ENCODE data around the gene TRAF5.

The TRAF5 gene

DNA sequence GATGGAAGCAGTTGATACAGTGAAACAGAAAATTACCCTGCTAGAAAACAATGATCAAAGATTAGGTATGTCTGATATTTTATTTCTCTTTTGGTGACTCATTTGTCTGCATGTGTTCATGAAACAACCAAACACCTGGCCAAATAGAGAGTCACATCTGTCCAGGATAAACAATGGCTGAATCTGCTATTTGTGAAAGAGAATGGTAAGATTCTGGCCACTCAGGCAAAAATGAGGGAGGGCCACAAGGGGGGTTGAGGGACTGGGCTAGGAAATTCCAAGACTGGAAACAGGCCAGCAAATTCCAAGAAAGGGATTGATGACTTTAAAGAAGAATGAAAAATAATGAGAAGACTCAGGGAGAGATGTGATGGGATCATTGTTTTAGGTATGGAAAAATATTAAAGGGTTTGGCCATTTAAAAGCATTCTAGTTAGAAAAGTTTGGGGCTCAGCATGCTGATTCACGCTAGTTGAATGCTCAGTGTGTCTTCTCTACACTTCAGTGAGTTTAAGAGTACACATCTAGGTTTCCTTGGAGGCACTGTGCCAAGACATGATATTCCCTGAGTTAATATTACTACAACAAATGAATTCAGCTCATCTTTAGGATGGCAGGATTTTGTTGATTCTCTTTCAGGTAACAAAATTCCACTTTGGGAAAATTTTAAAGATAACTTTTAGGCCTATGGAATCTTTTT is 44.9 kb downstream of the TRAF5 start:
- no peak overlapping the region for H3K27ac ChIP-seq
- TF ChIP-seq, protein P1, sequence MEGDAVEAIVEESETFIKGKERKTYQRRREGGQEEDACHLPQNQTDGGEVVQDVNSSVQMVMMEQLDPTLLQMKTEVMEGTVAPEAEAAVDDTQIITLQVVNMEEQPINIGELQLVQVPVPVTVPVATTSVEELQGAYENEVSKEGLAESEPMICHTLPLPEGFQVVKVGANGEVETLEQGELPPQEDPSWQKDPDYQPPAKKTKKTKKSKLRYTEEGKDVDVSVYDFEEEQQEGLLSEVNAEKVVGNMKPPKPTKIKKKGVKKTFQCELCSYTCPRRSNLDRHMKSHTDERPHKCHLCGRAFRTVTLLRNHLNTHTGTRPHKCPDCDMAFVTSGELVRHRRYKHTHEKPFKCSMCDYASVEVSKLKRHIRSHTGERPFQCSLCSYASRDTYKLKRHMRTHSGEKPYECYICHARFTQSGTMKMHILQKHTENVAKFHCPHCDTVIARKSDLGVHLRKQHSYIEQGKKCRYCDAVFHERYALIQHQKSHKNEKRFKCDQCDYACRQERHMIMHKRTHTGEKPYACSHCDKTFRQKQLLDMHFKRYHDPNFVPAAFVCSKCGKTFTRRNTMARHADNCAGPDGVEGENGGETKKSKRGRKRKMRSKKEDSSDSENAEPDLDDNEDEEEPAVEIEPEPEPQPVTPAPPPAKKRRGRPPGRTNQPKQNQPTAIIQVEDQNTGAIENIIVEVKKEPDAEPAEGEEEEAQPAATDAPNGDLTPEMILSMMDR (IDR thresholded peaks at IDR 0.05): no peak
- TF ChIP-seq ZFX (IDR thresholded peaks at IDR 0.05; ENCODE audit: borderline replicate concordance): no peak

- TF ChIP-seq ZFX (IDR thresholded peaks at IDR 0.05; ENCODE audit: borderline replicate concordance): no peak
- TF ChIP-seq, protein P1 (IDR thresholded peaks at IDR 0.05): no peak
- no peak overlapping the region for H3K27ac ChIP-seq
Observed at GRCh38 chr1:211372463-211372862, 45.8 kb downstream of the TRAF5 start.

- no peak overlapping the region for H3K27ac ChIP-seq
- no peak for TF ChIP-seq ZFX (IDR thresholded peaks at IDR 0.05; ENCODE audit: borderline replicate concordance)
- TF ChIP-seq, protein P1 (IDR thresholded peaks at IDR 0.05): no peak
Observed at GRCh38 chr1:211375146-211375818, 48.6 kb downstream of the TRAF5 start.

- TF ChIP-seq ZFX (IDR thresholded peaks at IDR 0.05; ENCODE audit: borderline replicate concordance): no peak
- TF ChIP-seq, protein P1 (IDR thresholded peaks at IDR 0.05): no peak
- H3K27ac ChIP-seq: no peak overlapping the region
Observed at GRCh38 chr1:211375949-211376348, 49.3 kb downstream of the TRAF5 start.

GRCh38 chr1:211376807-211377470 is 50.3 kb downstream of the TRAF5 start:
- TF ChIP-seq, protein P1 (IDR thresholded peaks at IDR 0.05): no peak
- TF ChIP-seq ZFX (IDR thresholded peaks at IDR 0.05; ENCODE audit: borderline replicate concordance): no peak
- H3K27ac ChIP-seq: no peak overlapping the region

DNA sequence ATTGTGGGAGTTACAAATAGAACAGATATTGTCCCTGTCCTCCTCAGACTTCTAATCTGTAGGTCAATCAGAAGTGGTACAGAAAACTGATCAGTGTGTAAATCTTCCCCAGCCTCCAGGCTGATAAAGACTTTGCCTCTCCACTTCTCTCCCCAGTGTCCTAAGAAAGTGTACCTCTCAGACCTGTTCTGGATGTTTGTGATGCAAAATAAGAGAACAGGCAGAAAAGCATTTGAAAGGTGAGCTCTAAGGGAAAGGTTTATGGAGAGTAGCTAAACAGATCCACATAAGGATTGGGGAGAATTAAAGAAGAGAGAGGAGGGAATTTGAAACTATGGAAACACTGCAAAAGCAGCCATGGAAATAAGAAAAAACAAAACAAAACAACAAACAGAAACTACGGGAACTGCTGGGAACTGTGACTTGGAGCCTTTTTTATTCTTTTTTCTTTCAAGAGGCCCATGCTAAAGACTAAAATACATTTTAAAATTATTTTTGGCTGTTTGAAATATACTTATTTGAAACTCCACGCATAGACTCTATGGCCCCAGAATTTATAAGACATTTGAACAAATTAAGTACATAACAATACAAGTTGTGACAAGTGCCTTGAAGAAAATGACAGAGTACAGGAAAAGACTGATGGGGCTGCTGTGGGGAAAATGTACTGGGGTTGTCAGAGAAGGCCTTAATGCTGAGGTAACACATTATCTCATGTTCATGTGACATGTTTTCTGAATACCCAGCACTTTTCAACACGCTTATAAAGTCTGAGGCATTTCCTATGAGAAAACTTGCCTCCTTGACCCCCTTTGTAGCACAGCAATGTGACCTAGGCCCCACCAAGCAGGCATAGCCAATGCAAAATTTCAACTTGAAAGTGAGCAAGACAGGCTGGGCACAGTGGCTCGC is 51.2 kb downstream of the TRAF5 start:
- TF ChIP-seq, protein P1 (IDR thresholded peaks at IDR 0.05): no peak
- TF ChIP-seq ZFX (IDR thresholded peaks at IDR 0.05; ENCODE audit: borderline replicate concordance): no peak

More for the DNA sequence above, 51.2 kb downstream of the TRAF5 start:
- H3K27ac ChIP-seq: no peak overlapping the region
